ENCODE results near the gene CAMK1D.
"Not testable (repeated sequence)": the region's sequence is repeated elsewhere in the genome, so short reads cannot be mapped to it uniquely, and the experiment has no call there.

CAMK1D gene

GRCh38 chr10:12854988-12855387, 505.6 kb downstream of the CAMK1D start:
- DNase-seq (ENCODE audit: low spot score): no peak

- no peak for DNase-seq (ENCODE audit: low spot score)
Observed at GRCh38 chr10:12862459-12862858, 513.1 kb downstream of the CAMK1D start.

- DNase-seq (ENCODE audit: low spot score): not testable (repeated sequence)
Observed at GRCh38 chr10:12865515-12865914, 516.2 kb downstream of the CAMK1D start.

GRCh38 chr10:12868229-12868628, 518.9 kb downstream of the CAMK1D start:
- DNase-seq (ENCODE audit: low spot score): peak; percentile 67

GRCh38 chr10:12869427-12869826, 520.1 kb downstream of the CAMK1D start:
- DNase-seq (ENCODE audit: low spot score): no peak

- no peak for DNase-seq (ENCODE audit: low spot score)
Observed at GRCh38 chr10:12872577-12872976, 523.2 kb downstream of the CAMK1D start.

- DNase-seq (ENCODE audit: low spot score): no peak
Observed at GRCh38 chr10:12873172-12873571, 523.8 kb downstream of the CAMK1D start.

GRCh38 chr10:12874501-12874900, 525.2 kb downstream of the CAMK1D start:
- DNase-seq (ENCODE audit: low spot score): no peak

GRCh38 chr10:12875100-12875499, 525.8 kb downstream of the CAMK1D start:
- DNase-seq (ENCODE audit: low spot score): no peak

- no peak for DNase-seq (ENCODE audit: low spot score)
Observed at GRCh38 chr10:12876266-12876665, 526.9 kb downstream of the CAMK1D start.

- no peak for DNase-seq (ENCODE audit: low spot score)
Observed at GRCh38 chr10:12877150-12877549, 527.8 kb downstream of the CAMK1D start.

GRCh38 chr10:12880423-12880822, 531.1 kb downstream of the CAMK1D start:
- DNase-seq (ENCODE audit: low spot score): no peak

GRCh38 chr10:12884851-12885250, 535.5 kb downstream of the CAMK1D start:
- no peak for DNase-seq (ENCODE audit: low spot score)
